RWPE1 (cell line): ENCODE measurements around the gene SPDYE5.
A peak's percentile ranks its signal among the peaks of the same experiment; 100 is the strongest.

ENCODE experiments used
- CTCF ChIA-PET: fragments of 350-600 bp; sonication (Branson Sonifier 250); formaldehyde crosslinking; extraction: SDS; loops from one replicate; lab custom pipeline; 2021; lab: Yijun Ruan, JAX
- POLR2A ChIA-PET: fragments of 400-600 bp; formaldehyde crosslinking; extraction: SDS; loops from one replicate; lab custom pipeline; 2020; ENCODE audit warnings: antibody characterized with exemption; ENCODE audit not compliant: low non-redundant PET; lab: Yijun Ruan, JAX
- DNase-seq: peaks from one replicate; pipeline ENCODE4 v3.0.0; 2012; ENCODE audit warnings: low spot score
- H3K27ac ChIP-seq: fragments of 450-650 bp; 2 replicates; pipeline ENCODE4 v1.5.1; 2017
- CTCF ChIP-seq: fragments of 450-650 bp; conservative IDR thresholded peaks from 2 replicates; pipeline ENCODE4 v1.5.1; 2017; ENCODE audit warnings: low read depth, mild to moderate bottlenecking

Gene SPDYE5

GRCh38 chr7:75531359-75531821 lies 39.3 kb downstream of the SPDYE5 start:
- peak; percentile 49 for DNase-seq
- POLR2A ChIA-PET = interaction anchor here (0.6 to 0.7 kb wide), 2 partner anchors 13 to 861 kb away, joined by 3 to 6 read pairs; no protein-coding TSS in a partner anchor
- TF ChIP-seq CTCF = no peak
- H3K27ac ChIP-seq = peak overlapping the region; percentile 1
- CTCF ChIA-PET = no interaction called here

GRCh38 chr7:75532639-75533038 lies 40.5 kb downstream of the SPDYE5 start:
- TF ChIP-seq CTCF = no peak
- no peak for DNase-seq
- POLR2A ChIA-PET = no interaction called here
- CTCF ChIA-PET = no interaction called here
- no peak overlapping the region for H3K27ac ChIP-seq

GRCh38 chr7:75533926-75534325 lies 41.8 kb downstream of the SPDYE5 start:
- CTCF ChIA-PET = no interaction called here
- DNase-seq = no peak
- TF ChIP-seq CTCF = no peak
- no peak overlapping the region for H3K27ac ChIP-seq
- POLR2A ChIA-PET = no interaction called here

- H3K27ac ChIP-seq = peak overlapping the region; percentile 14; the same call in 1 of the 2 replicates
- ChIA-PET POLR2A (no interaction called here), CTCF (no interaction called here)
- no peak for TF ChIP-seq CTCF
- no peak for DNase-seq
Observed at GRCh38 chr7:75534727-75535307, 42.7 kb downstream of the SPDYE5 start.

GRCh38 chr7:75536491-75536890 lies 44.4 kb downstream of the SPDYE5 start:
- POLR2A ChIA-PET = no interaction called here
- no peak for DNase-seq
- CTCF ChIA-PET = interaction anchor here (0.6 kb wide), 1 partner anchor 39 kb away, joined by 4 read pairs; no protein-coding TSS in a partner anchor
- H3K27ac ChIP-seq = no peak overlapping the region
- no peak for TF ChIP-seq CTCF

GRCh38 chr7:75536940-75537538 lies 44.9 kb downstream of the SPDYE5 start:
- ChIA-PET POLR2A (no interaction called here), CTCF (interaction anchor here (0.6 to 0.7 kb wide), 2 partner anchors 19 to 38 kb away, joined by 3 to 4 read pairs; no protein-coding TSS in a partner anchor)
- TF ChIP-seq CTCF = no peak
- H3K27ac ChIP-seq = no peak overlapping the region
- no peak for DNase-seq
